Endodermal cell (in vitro differentiated cells): Measurements from ENCODE around the gene MMS22L. TPM values are rescaled to one million over a fixed set of nuclear protein-coding genes. Genes with fewer than 3 reads are reported as not detected.

Experiments used
- DNase-seq: peaks from one replicate; pipeline ENCODE4 v3.0.0-alpha.2; 2017
- H3K27ac ChIP-seq: 2 replicates; pipeline ENCODE4 v1.5.1; 2013; ENCODE audit warnings: mild to moderate bottlenecking, low read depth, low read length, moderate library complexity
- H3K27me3 ChIP-seq: 2 replicates; pipeline ENCODE4 v1.6.1; 2013; ENCODE audit warnings: mild to moderate bottlenecking, low read length, moderate library complexity; ENCODE audit not compliant: insufficient read depth, control insufficient read depth, poor library complexity, severe bottlenecking
- H3K36me3 ChIP-seq: 2 replicates; pipeline ENCODE4 v1.7.0; 2013; ENCODE audit warnings: mild to moderate bottlenecking, low read length, moderate library complexity; ENCODE audit not compliant: control insufficient read depth, insufficient read depth
- H3K4me1 ChIP-seq: one replicate; pipeline ENCODE4 v1.7.0; 2013; ENCODE audit warnings: low read length; ENCODE audit not compliant: control insufficient read depth, insufficient read depth
- H3K4me3 ChIP-seq: 2 replicates; pipeline ENCODE4 v1.5.1; 2013; ENCODE audit warnings: mild to moderate bottlenecking, low read length, moderate library complexity
- H3K9ac ChIP-seq: 2 replicates; pipeline ENCODE4 v1.6.1; 2013; ENCODE audit warnings: mild to moderate bottlenecking, low read length, moderate library complexity; ENCODE audit not compliant: poor library complexity, severe bottlenecking; ENCODE audit errors: extremely low read depth
- H3K9me3 ChIP-seq: 2 replicates; pipeline ENCODE4 v1.6.1; 2013; ENCODE audit warnings: mild to moderate bottlenecking, low read length, moderate library complexity; ENCODE audit not compliant: control insufficient read depth
- H3K27ac Mint-ChIP-seq: 2 replicates; pipeline ENCODE4 v1.8.0; 2020; ENCODE audit warnings: mixed read lengths
- H3K27me3 Mint-ChIP-seq: 2 replicates; pipeline ENCODE4 v1.8.0; 2021; ENCODE audit warnings: mild to moderate bottlenecking, mixed read lengths; ENCODE audit not compliant: insufficient read depth
- H3K36me3 Mint-ChIP-seq: 2 replicates; pipeline ENCODE4 v1.8.0; 2020; ENCODE audit warnings: low read depth, mixed read lengths
- H3K4me1 Mint-ChIP-seq: 2 replicates; pipeline ENCODE4 v1.8.0; 2020; ENCODE audit warnings: mixed read lengths
- H3K4me3 Mint-ChIP-seq: 2 replicates; pipeline ENCODE4 v1.8.0; 2020; ENCODE audit warnings: mild to moderate bottlenecking, moderate library complexity, mixed read lengths
- H3K9me3 Mint-ChIP-seq: 2 replicates; pipeline ENCODE4 v1.8.0; 2020; ENCODE audit warnings: mild to moderate bottlenecking, mixed read lengths
- WGBS, 2 experiments: methylation state at CpG; one replicate each; pipeline versions ENCODE4 v1.1.5 to v1.1.7; 2013; ENCODE audit warnings: missing lambda C conversion rate in 2 of 2, mixed read lengths in 1 of 2; ENCODE audit not compliant: insufficient coverage in 1 of 2, insufficient read length in 1 of 2; 5-methylcytosine and 5-hydroxymethylcytosine counted together
- total RNA-seq, 2 donors: library from RNA; stranded (reverse); fragmentation: NEBNext Ultra II Directional in 1 of 2; extraction: Animal tissue kit (Norgen Biotek cat#: 25700) in 1 of 2; gene quantifications; 2 replicates in 1 of 2; 3 replicates in 1 of 2; pipeline ENCODE4 v1.2.1, GENCODE V29; 2021
- TF ChIP-seq, protein P1 (sequence below): fragments of 200-600 bp; sonication (generic); conservative IDR thresholded peaks from 2 replicates; pipeline ENCODE4 v1.5.0; 2021; ENCODE audit warnings: antibody characterized with exemption, mild to moderate bottlenecking

Gene MMS22L
- total RNA-seq, 2 donors from 2014 or later: 32.6 to 36.6 TPM

DNA sequence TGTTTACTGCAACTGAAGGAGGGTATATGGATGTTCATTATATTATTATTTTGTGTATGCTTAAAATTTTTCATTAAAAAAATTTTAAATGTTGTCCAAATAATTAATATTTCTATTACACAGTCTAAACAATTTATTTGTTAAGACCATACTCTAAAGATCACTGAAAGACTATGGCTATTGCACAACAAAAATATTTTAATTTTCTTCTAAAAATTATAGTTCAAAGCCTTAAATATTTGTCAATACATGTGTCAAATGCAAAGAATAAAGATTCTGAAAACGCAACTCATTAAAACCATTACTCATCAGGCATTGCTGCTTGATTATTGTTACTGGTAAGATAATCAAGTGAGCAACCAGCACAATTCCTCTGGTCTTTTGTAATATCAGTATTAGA, 2.2 kb downstream of the MMS22L start:
- H3K36me3 ChIP-seq: peaks cover 32% of the 10 kb centered on the region
- peak overlapping the region; percentile 86 for H3K4me3 ChIP-seq
- H3K4me1 Mint-ChIP-seq: peaks cover 15% of the 10 kb centered on the region
- no peak overlapping the region for H3K27ac ChIP-seq
- TF ChIP-seq, protein P1, sequence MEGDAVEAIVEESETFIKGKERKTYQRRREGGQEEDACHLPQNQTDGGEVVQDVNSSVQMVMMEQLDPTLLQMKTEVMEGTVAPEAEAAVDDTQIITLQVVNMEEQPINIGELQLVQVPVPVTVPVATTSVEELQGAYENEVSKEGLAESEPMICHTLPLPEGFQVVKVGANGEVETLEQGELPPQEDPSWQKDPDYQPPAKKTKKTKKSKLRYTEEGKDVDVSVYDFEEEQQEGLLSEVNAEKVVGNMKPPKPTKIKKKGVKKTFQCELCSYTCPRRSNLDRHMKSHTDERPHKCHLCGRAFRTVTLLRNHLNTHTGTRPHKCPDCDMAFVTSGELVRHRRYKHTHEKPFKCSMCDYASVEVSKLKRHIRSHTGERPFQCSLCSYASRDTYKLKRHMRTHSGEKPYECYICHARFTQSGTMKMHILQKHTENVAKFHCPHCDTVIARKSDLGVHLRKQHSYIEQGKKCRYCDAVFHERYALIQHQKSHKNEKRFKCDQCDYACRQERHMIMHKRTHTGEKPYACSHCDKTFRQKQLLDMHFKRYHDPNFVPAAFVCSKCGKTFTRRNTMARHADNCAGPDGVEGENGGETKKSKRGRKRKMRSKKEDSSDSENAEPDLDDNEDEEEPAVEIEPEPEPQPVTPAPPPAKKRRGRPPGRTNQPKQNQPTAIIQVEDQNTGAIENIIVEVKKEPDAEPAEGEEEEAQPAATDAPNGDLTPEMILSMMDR: no peak
- no peaks in the 10 kb centered on the region for H3K9me3 ChIP-seq
- no peaks in the 10 kb centered on the region for H3K9me3 Mint-ChIP-seq
- WGBS, 2 experiments: 100% methylated on average over 1 of the region's 1 CpG; no CpG with 5 or more reads in 1 of the 2 experiments
- no peak for DNase-seq
- no peak overlapping the region for H3K9ac ChIP-seq
- no peak overlapping the region for H3K27ac Mint-ChIP-seq
- peak overlapping the region; percentile 77 for H3K4me3 Mint-ChIP-seq
- no peaks in the 10 kb centered on the region for H3K27me3 ChIP-seq
- H3K4me1 ChIP-seq: no peaks in the 10 kb centered on the region
- H3K27me3 Mint-ChIP-seq: no peaks in the 10 kb centered on the region
- H3K36me3 Mint-ChIP-seq: peaks cover 29% of the 10 kb centered on the region

DNA sequence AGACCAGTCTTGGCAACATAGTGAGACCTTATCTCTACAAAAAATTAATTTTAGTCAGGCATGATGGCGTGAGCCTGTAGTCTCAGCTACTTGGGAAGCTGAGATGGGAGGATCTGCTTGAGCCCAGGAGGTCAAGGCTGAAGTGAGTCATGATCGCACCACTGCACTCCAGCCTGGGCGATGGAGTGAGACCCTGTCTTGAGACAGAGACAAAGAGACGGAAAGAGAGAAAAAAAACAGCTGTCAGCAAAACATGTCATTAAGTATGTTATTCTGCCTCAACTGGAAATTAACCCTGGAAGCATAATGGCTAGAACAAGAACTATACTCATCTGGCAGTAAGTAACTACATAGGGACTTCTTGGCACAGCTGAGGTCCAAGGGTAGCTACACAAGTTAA, 7.2 kb downstream of the MMS22L start:
- no peaks in the 10 kb centered on the region for H3K27me3 Mint-ChIP-seq
- H3K9me3 Mint-ChIP-seq: no peaks in the 10 kb centered on the region
- H3K36me3 Mint-ChIP-seq: peaks cover 43% of the 10 kb centered on the region
- Histone ChIP-seq H3K4me1 (no peaks in the 10 kb centered on the region), H3K27ac (no peak overlapping the region), H3K4me3 (no peak overlapping the region), H3K9ac (no peak overlapping the region), H3K9me3 (no peaks in the 10 kb centered on the region), H3K36me3 (peaks cover 69% of the 10 kb centered on the region), H3K27me3 (no peaks in the 10 kb centered on the region)
- H3K27ac Mint-ChIP-seq: no peak overlapping the region
- no peak overlapping the region for H3K4me3 Mint-ChIP-seq
- DNase-seq: no peak
- TF ChIP-seq, protein P1: no peak
- WGBS, 2 experiments: 92 to 94% methylated on average over 4 of the region's 4 CpGs
- H3K4me1 Mint-ChIP-seq: no peaks in the 10 kb centered on the region

DNA sequence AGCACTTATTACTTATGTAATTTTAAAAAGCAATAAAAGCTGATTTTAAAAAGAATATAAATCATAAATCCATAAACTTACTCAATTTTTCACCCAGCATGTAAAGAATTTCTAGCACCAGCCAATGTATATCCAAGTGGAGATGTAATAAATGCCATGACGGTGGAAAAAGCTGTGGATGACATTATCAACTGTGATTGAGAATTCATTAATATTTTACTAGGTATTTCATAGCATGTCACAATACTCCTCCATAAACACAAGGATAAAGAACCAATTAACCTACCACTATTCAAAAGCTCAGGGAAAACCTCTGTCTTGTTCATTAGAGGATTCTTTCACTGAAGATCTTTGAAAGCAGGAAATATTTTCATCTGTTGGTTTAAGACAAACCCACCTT, 13.2 kb downstream of the MMS22L start:
- no peaks in the 10 kb centered on the region for H3K4me1 ChIP-seq
- TF ChIP-seq, protein P1: no peak
- Mint-ChIP-seq H3K27ac (no peak overlapping the region), H3K36me3 (peaks cover 44% of the 10 kb centered on the region), H3K4me1 (no peaks in the 10 kb centered on the region), H3K4me3 (no peak overlapping the region), H3K27me3 (no peaks in the 10 kb centered on the region), H3K9me3 (peaks cover 10% of the 10 kb centered on the region)
- H3K9me3 ChIP-seq: peaks cover 16% of the 10 kb centered on the region
- no peak overlapping the region for H3K9ac ChIP-seq
- H3K27me3 ChIP-seq: no peaks in the 10 kb centered on the region
- peaks cover 92% of the 10 kb centered on the region for H3K36me3 ChIP-seq
- no peak overlapping the region for H3K27ac ChIP-seq
- WGBS, 2 experiments: 100% methylated on average over 1 of the region's 1 CpG; no CpG with 5 or more reads in 1 of the 2 experiments
- no peak overlapping the region for H3K4me3 ChIP-seq
- no peak for DNase-seq
